Hematopoietic multipotent progenitor cell treated with erythropoietin and hydrocortisone succinate and interleukin-3 and kit ligand, for 17 days (in vitro differentiated cells): ENCODE data around the gene GTF2F2.

Experiments
- DNase-seq: peaks from one replicate; pipeline ENCODE4 v3.0.0-alpha.2; 2015; ENCODE audit warnings: low spot score

Gene GTF2F2

DNA sequence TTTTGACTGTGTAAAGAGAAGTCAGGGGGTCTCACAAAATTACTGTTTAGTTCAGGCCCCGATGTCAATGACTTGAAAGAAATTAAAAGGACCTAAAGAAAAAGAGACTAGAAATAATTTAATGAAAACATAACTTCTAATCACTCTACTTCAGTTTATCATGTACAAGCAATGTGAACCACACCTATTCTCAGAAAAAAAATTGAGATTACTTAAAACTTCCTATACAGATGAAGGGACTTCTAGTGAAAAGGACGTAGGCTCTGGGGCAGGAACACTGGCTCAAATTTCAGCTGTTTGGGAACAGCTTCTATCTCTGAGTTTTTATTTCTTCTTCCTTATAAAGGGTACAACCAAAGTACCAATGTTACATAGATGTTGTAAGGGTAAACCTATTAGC lies 182.7 kb downstream of the GTF2F2 start:
- DNase-seq: no peak

DNA sequence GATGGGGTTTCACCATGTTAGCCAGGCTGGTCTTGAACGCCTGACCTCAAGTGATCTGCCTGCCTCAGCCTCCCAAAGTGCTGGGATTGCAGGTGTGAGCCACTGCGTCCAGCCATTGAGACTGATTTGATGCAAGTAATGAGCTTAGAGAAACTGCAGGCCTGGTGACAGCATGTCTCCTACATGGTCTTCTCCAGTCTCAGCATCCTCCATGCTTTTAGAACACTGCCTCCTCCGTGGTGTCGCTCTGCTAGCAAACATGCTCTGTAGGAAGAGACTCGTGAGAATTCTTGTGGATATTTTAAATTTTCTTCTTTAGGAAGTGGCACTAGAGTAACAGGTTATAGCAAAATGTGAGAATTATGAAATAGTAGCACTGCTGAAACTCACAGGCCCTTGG lies 183.6 kb downstream of the GTF2F2 start:
- DNase-seq: no peak

- no peak for DNase-seq
Measured at GRCh38 chr13:45305079-45305478, 184.8 kb downstream of the GTF2F2 start.

DNA sequence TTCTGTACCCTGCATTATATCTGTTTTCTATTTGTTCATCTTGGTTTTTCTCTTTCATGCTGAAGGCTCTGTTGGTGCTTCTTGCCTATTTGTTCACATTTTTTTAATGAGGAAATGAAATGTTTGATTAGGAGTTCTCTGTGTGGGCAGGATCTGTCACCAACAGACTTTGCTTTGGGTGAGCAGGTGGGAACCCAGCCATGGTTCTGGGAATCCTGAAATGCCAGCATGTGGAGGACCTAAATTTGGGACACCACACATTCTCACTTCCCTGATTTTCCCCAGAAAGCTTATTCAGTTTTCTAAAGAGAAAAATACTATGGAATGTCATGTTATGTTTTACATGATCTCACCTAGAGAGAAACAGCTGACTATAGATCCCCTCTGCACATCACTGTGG lies 186.7 kb downstream of the GTF2F2 start:
- no peak for DNase-seq

GRCh38 chr13:45310341-45311131 lies 190.2 kb downstream of the GTF2F2 start:
- DNase-seq: no peak

DNA sequence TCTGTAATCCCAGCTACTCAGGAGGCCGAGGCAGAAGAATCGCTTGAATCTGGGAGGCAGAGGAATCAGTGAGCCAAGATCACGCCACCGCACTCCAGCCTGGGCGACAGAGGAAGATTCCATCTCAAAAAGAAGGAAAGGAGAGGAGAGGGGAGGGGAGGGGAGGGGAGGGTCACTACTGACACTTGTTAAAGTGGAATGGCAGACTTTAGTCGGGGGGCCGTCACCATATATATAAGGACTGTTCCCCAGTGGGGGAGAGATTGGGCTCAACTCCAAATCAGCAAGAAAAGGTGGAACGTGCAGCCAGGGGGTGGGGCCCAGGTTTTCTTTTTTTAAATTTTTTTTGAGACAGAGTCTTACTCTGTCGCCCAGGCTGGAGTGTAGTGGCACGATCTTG lies 194.5 kb downstream of the GTF2F2 start:
- no peak for DNase-seq

DNA sequence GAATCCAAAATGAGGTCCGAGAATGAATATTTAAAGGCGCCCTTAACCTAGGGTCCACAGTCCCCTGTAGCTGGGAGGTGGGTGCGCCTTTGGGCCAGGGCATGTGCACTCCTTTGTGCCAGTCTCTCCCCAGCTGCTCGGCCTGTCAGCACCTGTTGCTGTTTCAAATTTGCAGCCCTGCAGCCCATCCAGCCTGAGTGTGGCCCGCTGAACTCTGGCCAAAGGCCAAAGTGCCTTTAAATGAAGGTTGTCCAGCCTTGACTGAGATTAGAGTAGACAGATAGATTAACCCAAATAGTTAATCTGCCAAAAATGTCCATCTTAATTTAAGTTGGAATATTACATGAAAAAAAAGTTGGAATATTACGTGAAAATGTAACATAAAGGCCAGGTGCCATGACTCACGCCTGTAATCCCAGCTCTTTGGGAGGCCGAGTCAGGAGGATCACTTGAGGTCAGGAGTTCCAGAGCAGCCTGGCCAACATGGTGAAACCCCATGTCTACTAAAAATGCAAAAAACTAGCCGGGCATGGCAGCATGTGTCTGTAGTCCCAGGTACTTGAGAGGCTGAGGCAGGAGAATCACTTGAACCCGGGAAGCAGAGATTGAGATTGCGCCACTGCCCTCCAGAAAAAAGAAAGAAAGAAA lies 195.3 kb downstream of the GTF2F2 start:
- no peak for DNase-seq

DNA sequence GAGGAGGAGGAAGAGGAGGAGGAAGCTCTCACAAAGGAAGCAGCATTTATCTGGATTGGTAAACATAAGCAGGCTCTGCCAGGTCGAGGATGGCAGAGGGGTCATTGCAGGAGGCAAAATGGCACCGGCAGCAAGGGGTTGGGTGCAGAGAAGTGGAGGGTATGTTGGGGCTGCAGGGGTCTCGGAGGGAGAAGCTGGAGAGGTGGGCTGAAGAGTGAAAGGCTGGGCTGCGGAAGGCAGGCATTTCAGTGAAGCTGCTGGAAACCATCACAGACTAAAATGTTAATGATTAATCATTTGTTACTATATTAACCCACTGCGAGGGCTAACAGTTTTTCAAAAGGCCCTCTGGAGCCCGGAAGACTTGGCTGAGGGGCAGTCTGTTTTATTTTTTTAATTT lies 196.0 kb downstream of the GTF2F2 start:
- no peak for DNase-seq

- no peak for DNase-seq
Measured at GRCh38 chr13:45316996-45317395, 196.7 kb downstream of the GTF2F2 start.

DNA sequence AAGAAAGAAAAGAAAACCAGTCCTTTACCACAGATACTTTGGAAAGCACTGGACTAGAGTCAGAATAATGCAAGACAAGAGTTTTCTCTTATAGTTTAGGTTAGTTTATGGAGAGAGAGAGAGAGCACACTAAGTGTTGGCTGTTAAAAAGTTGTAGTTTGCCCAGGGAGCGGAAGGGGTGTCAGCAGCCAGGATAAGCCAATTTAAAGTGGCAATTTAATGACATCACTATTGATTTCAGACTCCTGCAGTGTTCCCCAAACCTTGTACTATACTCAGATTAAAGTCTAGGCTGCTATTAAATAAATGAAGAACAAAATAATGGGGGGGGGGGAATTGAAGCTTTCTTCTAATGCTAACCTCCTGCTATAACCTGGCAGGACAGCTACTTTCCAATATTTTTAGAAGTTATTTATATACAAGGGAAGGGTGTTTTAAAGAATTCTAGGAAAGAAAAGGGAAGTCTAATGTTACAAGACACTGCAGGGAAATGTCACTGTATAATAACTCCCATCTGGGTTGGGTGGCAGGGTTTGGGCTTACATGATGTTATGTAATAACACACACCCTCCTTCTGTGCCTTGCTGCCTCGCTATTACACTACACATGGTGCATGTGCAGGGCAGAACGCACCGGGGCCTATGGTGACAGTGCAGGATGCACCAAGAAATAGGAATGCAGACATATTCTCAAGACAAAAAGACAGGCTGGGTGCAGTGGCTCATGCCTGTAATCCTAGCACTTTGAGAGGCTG lies 200.7 kb downstream of the GTF2F2 start:
- DNase-seq: no peak

DNA sequence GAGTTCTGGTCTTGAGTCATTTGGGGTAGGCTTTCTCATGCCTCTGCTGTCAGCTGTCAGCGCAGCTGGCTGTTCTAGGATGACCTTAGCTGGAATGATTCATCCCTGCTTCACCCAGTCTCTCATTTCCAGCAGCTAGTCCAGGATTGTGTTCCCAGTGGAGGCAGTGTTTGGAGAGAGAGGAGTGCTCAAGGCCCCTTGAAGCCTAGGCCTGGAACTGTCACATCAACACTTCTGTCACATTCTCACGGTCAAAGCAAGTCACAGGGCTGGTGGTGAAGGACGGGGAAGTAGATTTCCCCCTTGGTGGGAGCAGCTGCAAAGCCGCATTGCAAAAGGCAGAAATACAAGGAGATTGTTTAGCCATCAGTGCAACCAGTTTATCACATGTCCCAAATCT lies 205.5 kb downstream of the GTF2F2 start:
- no peak for DNase-seq

GRCh38 chr13:45327253-45327955 lies 207.1 kb downstream of the GTF2F2 start:
- DNase-seq: no peak

DNA sequence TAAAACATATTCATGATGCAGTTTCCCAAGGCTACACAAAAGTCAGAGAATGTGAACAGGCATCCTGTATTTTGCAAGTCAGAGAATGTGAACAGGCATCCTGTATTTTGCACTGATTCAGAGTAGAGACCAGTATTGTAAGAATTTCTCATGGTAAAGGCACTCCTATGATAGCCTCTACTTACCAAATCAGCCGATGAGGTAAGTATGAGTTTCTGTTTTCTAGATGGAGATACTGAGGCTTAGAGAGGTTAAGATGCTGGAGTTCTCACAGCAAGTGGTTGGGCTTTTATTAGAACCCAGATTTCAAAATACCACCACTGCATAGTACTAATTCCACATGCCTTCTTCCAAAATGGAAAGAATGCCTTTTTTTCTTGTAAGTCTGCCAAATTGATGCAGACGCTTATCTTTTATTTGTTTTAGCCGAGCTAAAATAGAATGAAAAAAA lies 208.4 kb downstream of the GTF2F2 start:
- DNase-seq: no peak

DNA sequence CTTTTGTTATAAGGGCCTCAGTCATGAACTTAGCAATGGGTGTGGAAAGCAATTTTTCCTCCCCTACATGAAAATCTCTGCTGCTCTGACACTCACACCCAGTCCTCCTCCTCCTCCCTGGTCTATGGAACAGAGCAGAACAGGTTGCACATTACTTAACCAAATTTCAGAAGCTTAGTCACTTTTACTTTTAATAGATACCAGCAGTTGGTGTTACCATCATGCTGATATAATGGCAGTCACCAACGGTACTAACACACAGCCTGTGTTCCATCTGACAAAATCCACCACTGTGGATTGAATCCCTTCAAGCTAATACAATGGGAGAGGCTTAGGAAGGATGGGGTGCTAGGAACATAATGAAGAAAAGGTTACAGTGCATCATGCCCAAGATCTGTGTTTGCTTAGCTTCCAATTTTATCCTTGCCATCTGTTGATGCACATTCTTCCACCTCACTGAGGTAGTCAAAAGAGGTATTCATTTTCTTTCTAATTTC lies 210.9 kb downstream of the GTF2F2 start:
- DNase-seq: no peak

GRCh38 chr13:45331692-45332035 lies 211.4 kb downstream of the GTF2F2 start:
- DNase-seq: no peak

DNA sequence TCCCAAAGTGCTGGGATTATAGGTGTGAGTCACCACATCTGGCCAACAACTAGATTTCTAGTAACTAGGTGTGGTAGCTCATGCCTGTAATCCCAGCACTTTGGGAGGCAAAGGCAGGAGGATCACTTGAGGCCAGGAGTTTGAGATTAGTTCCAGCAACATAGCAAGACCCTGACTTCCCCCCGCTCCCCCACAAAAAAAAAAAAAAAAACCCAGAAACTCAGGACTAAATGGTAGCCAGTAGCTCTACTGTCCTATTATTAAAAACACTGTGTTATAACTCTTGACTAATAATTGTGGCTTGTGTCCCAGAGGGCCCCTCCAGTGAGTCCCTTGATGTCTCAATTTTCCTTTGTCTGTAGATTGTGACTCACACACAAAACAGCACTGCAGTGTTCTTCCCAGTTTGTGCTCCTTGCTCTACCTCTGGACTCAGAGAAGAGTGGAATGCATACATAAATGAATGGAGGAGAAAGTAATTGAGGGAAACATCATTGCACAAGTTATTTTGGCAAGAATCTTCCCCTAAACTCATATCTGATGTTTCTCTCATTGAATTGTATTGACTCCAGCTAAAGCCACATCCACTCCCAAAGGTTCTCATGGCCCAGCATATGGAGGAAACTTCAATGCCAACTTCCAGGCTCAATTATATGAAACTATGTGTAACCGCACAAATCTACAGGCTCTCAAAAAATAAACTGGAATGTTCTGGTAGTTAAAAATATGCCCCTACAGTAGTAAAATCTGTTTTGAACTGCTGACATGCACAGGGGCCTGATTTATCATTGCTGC lies 211.9 kb downstream of the GTF2F2 start:
- DNase-seq: no peak

DNA sequence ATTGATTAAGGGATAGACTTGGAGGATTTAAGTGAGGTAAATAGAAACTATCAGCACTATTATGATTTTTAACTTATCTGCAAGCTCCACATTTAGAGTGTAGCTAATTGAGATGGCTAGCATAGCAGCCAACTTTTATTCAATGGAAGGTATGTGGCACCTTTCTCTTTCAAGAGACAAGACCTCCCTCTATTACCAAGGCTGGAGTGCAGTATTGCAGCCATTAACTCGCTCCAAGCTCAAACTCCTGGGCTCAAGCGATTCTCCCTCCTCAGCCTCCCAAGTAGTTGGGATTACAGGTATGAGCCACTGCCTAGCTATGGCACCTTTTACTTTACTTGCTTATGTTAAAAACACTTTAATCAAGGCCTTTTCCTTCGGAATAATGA lies 212.5 kb downstream of the GTF2F2 start:
- no peak for DNase-seq

DNA sequence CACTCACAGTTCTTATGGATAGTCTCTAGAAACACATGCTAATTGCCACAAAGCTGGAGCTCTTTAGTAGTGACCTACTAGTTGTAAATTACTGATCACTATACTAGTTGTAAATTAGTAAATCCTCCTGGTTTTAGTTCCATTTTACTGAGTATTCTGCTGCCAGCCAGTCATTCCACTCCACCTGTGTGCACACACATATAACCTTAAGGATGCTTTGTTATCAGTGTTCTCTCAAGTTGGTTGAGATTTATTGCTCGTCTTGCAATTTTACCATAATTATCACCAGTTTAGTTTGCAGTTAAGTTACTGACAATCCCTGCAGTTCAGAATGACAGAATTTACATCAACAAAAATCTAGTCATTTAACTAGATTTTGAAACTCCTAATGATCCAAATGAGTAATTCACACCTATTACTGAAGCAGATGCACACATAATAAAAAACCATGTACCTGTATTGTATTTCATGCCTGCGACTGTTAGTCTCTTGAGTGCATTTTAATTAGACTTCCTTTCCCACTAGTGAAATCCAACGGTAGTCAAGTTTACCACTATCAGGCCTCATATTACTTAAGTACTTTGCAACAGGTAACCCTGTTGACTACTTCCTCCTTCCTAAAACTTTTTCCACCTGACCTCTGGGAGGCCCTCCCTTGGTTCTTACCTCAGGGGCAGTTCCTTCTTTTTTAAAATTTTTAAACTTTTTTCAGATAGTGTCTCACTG lies 213.1 kb downstream of the GTF2F2 start:
- no peak for DNase-seq
